Measurements from ENCODE around the gene NELFE. TPM values are rescaled to one million over a fixed set of nuclear protein-coding genes. Genes with fewer than 3 reads are reported as not detected.

NELFE gene
- total and polyA plus RNA-seq, 2 of the 13 experiments (the other 11 are each of a cell fraction or from before 2014, with no cell fraction given): 51.3 to 69.8 TPM

GRCh38 chr6:31971993-31972708 is 13.4 kb upstream of the NELFE start, which contains the start of gene DXO (continued):
- no peak; the same call in 1 of the 2 replicates for TF ChIP-seq RERE (CRISPR knock-in tag; IDR thresholded peaks at IDR 0.05; ENCODE audit: low read depth)
- TF ChIP-seq ZBTB10 (CRISPR knock-in tag; IDR thresholded peaks at IDR 0.05; ENCODE audit: borderline replicate concordance): peak; percentile 25; the same call in 1 of the 2 replicates
- no peak for TF ChIP-seq ZNF468 (CRISPR knock-in tag; IDR thresholded peaks at IDR 0.05)
- peak; percentile 18; the same call in 1 of the 2 replicates for TF ChIP-seq ZNF710 (CRISPR knock-in tag; IDR thresholded peaks at IDR 0.05; ENCODE audit: borderline replicate concordance)
- TF ChIP-seq PBX2 (CRISPR knock-in tag; IDR thresholded peaks at IDR 0.05): peak; percentile 34
- TF ChIP-seq FOXO4 (CRISPR knock-in tag; conservative IDR thresholded peaks at IDR 0.05): no peak; the same call in 1 of the 2 replicates
- no peak for TF ChIP-seq GPN1 (CRISPR knock-in tag; IDR thresholded peaks at IDR 0.05; ENCODE audit: borderline replicate concordance)
- no peak; the same call in 1 of the 2 replicates for TF ChIP-seq ZNF614 (CRISPR knock-in tag; IDR thresholded peaks at IDR 0.05; ENCODE audit: borderline replicate concordance)
- TF ChIP-seq KDM5B (CRISPR knock-in tag; IDR thresholded peaks at IDR 0.05; ENCODE audit: borderline replicate concordance): peak; percentile 94
- no peak for TF ChIP-seq MLLT10 (CRISPR knock-in tag; IDR thresholded peaks at IDR 0.05)
- TF ChIP-seq ZNF558 (CRISPR knock-in tag; IDR thresholded peaks at IDR 0.05; ENCODE audit: borderline replicate concordance): no peak
- TF ChIP-seq ZNF83 (CRISPR knock-in tag; IDR thresholded peaks at IDR 0.05; ENCODE audit: borderline replicate concordance): no peak; the same call in 1 of the 2 replicates
- TF ChIP-seq KAT2B (IDR thresholded peaks at IDR 0.05; ENCODE audit: borderline replicate concordance, low read depth, low read length): no peak
